Measurements from ENCODE around the gene HOOK1. TPM values are rescaled to one million over a fixed set of nuclear protein-coding genes. Genes with fewer than 3 reads are reported as not detected.

HOOK1 gene
- total RNA-seq, 1 donor from 2014 or later: 8.9 TPM

- Histone ChIP-seq H3K4me3 (ENCODE audit: low read depth, low read length) (no peak overlapping the region), H3K27me3 (ENCODE audit: control insufficient read depth, insufficient read depth, low read length) (no peaks in the 10 kb centered on the region), H3K36me3 (ENCODE audit: control insufficient read depth, insufficient read depth, low read length) (no peaks in the 10 kb centered on the region)
- DNase-seq (ENCODE audit: low read depth): no peak
- no peak for TF ChIP-seq CTCF (IDR thresholded peaks at IDR 0.05; ENCODE audit: insufficient read depth, low read length, poor library complexity, severe bottlenecking)
These were observed 45.0 kb upstream of the HOOK1 start for GRCh38 chr1:59769736-59770095.

GRCh38 chr1:59771361-59771760, 43.4 kb upstream of the HOOK1 start:
- H3K36me3 ChIP-seq (ENCODE audit: control insufficient read depth, insufficient read depth, low read length): no peaks in the 10 kb centered on the region
- no peak for TF ChIP-seq CTCF (IDR thresholded peaks at IDR 0.05; ENCODE audit: insufficient read depth, low read length, poor library complexity, severe bottlenecking)

GRCh38 chr1:59775480-59775879, 39.3 kb upstream of the HOOK1 start:
- Histone ChIP-seq H3K36me3 (ENCODE audit: control insufficient read depth, insufficient read depth, low read length) (no peaks in the 10 kb centered on the region), H3K27me3 (ENCODE audit: control insufficient read depth, insufficient read depth, low read length) (no peaks in the 10 kb centered on the region), H3K4me3 (ENCODE audit: low read depth, low read length) (no peak overlapping the region)
- no peak for TF ChIP-seq CTCF (IDR thresholded peaks at IDR 0.05; ENCODE audit: insufficient read depth, low read length, poor library complexity, severe bottlenecking)
- DNase-seq (ENCODE audit: low read depth): no peak

More at GRCh38 chr1:59771361-59771760, 43.4 kb upstream of the HOOK1 start:
- no peak for DNase-seq (ENCODE audit: low read depth)
- no peaks in the 10 kb centered on the region for H3K27me3 ChIP-seq (ENCODE audit: control insufficient read depth, insufficient read depth, low read length)
- H3K4me3 ChIP-seq (ENCODE audit: low read depth, low read length): no peak overlapping the region

- TF ChIP-seq CTCF (IDR thresholded peaks at IDR 0.05; ENCODE audit: insufficient read depth, low read length, poor library complexity, severe bottlenecking): no peak
- Histone ChIP-seq H3K27me3 (ENCODE audit: control insufficient read depth, insufficient read depth, low read length) (no peaks in the 10 kb centered on the region), H3K4me3 (ENCODE audit: low read depth, low read length) (no peak overlapping the region), H3K36me3 (ENCODE audit: control insufficient read depth, insufficient read depth, low read length) (no peaks in the 10 kb centered on the region)
- no peak for DNase-seq (ENCODE audit: low read depth)
These were observed 37.5 kb upstream of the HOOK1 start for GRCh38 chr1:59776960-59777852.

GRCh38 chr1:59779949-59780348, 34.8 kb upstream of the HOOK1 start:
- no peak for DNase-seq (ENCODE audit: low read depth)
- peak; percentile 23 for TF ChIP-seq CTCF (IDR thresholded peaks at IDR 0.05; ENCODE audit: insufficient read depth, low read length, poor library complexity, severe bottlenecking)
- Histone ChIP-seq H3K36me3 (ENCODE audit: control insufficient read depth, insufficient read depth, low read length) (no peaks in the 10 kb centered on the region), H3K4me3 (ENCODE audit: low read depth, low read length) (no peak overlapping the region), H3K27me3 (ENCODE audit: control insufficient read depth, insufficient read depth, low read length) (no peaks in the 10 kb centered on the region)

GRCh38 chr1:59788825-59789224, 25.9 kb upstream of the HOOK1 start:
- Histone ChIP-seq H3K27me3 (ENCODE audit: control insufficient read depth, insufficient read depth, low read length) (no peaks in the 10 kb centered on the region), H3K36me3 (ENCODE audit: control insufficient read depth, insufficient read depth, low read length) (no peaks in the 10 kb centered on the region), H3K4me3 (ENCODE audit: low read depth, low read length) (no peak overlapping the region)
- TF ChIP-seq CTCF (IDR thresholded peaks at IDR 0.05; ENCODE audit: insufficient read depth, low read length, poor library complexity, severe bottlenecking): no peak
- DNase-seq (ENCODE audit: low read depth): no peak

All from kidney epithelial cell (primary cell).